ENCODE measurements around the gene TIMM10B. TPM values are rescaled to one million over a fixed set of nuclear protein-coding genes. Genes with fewer than 3 reads are reported as not detected.

TIMM10B gene, protein sequence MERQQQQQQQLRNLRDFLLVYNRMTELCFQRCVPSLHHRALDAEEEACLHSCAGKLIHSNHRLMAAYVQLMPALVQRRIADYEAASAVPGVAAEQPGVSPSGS
- total RNA-seq (2021) (18.5 and 22.3 TPM in 2 replicates), Bru-seq, nascent RNA (percentile 93 among the genes with signal in this experiment), BruChase-seq, experiment 1, labeled RNA remaining after a 2-hour chase (percentile 98 among the genes with signal in this experiment), BruChase-seq, experiment 2, labeled RNA remaining after a 6-hour chase (percentile 94 among the genes with signal in this experiment)
- long read RNA-seq, transcript TIMM10B-201 (3 exons, 2,840 nt), result major isoform, 37 of 37 reads
- long read RNA-seq, partial matches to known transcripts, result 0 of 37 reads
- long read RNA-seq, other reads (novel, unspliced or antisense), result 0 of 37 reads

DNA sequence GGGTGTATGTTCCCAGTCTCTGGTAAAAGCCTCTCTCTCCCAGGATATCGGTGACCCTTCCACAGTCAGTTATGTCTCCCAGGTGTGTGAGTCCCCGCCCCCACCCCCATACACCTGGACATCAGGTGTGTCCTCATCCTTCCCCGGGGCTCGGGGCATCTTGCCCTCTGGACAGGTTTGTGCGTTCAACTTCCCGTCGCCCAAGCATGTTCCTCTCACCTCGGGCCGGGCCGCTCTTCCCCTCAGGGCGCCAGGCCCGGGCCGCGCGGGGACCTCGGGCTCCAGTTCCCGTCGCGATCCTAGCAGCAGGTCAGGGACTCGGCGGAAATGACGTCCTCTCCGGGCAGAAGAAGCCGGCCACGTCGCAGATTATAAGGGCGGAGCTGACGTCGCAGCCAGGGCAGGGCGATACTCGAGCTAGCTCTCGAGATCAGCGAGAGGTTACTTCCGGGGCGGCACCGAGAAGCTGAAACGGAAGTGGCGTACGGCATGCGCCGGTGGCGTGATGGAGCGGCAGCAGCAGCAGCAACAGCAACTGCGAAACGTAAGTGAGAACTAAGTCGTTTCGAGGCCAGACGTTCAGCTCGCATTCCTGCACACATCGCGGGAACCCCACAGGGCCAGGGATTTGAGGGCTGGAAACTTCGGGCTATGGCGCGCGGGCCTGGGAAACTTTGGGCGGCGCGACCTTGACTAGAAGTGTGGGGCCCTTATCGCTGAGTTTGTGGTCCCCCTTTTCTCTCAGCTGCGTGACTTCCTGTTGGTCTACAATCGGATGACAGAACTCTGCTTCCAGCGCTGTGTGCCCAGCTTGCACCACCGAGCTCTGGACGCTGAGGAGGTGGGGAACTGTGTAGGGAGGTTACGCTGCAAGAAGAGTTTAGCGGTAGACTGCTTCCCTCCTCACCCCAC lies at the start of gene TIMM10B, which contains the start of gene ARFIP2:
TIMM10B (plus strand) TSS at position 490 of the 912 bp plus-strand sequence; CDS start at position 506, 16 bp downstream.
ARFIP2 (minus strand) TSS at position 320 of the 912 bp plus-strand sequence. CDS start 910 bp downstream, outside the sequence.
- H4K20me1 ChIP-seq (ENCODE audit: insufficient read depth), result peaks cover 2% of the 10 kb centered on the region; the same call in 1 of the 2 replicates
- H3K4me1 ChIP-seq (replicated peaks; ENCODE audit: insufficient read depth), result 0 out of 2 replicates have a peak, but pooled peaks cover 13% of the 10 kb centered on the region
- intact Hi-C loops (cut with micrococcal nuclease; ENCODE audit: unreplicated experiment), result loop anchor here (2.0 kb wide), 1 partner anchor 90 kb away; the partner anchor contains the start of gene SMPD1
- TF ChIP-seq, protein P1, sequence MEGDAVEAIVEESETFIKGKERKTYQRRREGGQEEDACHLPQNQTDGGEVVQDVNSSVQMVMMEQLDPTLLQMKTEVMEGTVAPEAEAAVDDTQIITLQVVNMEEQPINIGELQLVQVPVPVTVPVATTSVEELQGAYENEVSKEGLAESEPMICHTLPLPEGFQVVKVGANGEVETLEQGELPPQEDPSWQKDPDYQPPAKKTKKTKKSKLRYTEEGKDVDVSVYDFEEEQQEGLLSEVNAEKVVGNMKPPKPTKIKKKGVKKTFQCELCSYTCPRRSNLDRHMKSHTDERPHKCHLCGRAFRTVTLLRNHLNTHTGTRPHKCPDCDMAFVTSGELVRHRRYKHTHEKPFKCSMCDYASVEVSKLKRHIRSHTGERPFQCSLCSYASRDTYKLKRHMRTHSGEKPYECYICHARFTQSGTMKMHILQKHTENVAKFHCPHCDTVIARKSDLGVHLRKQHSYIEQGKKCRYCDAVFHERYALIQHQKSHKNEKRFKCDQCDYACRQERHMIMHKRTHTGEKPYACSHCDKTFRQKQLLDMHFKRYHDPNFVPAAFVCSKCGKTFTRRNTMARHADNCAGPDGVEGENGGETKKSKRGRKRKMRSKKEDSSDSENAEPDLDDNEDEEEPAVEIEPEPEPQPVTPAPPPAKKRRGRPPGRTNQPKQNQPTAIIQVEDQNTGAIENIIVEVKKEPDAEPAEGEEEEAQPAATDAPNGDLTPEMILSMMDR (conservative IDR thresholded peaks at IDR 0.05), result no peak
- ChIA-PET POLR2A (ENCODE audit: unreplicated experiment) (interaction anchor here (0.5 to 0.7 kb wide), 2 partner anchors 126 to 275 kb away, joined by 3 read pairs; no protein-coding TSS in a partner anchor), CTCF (no interaction called here)
- no TSS peak for BruUV-seq (replicated peaks)
- H3K9me2 ChIP-seq (ENCODE audit: insufficient read depth), result no peaks in the 10 kb centered on the region
- peaks cover 12% of the 10 kb centered on the region; the same call in 1 of the 2 replicates for H3K36me3 ChIP-seq (ENCODE audit: low read depth)
- H3K27me3 ChIP-seq (ENCODE audit: insufficient read depth, low read depth), result no peaks in the 10 kb centered on the region
- H3F3A ChIP-seq (ENCODE audit: insufficient read depth, low read depth), result no peaks in the 10 kb centered on the region
- peak within 1 kb of the TSS; percentile 82 for H3K4me3 ChIP-seq
- peak within 1 kb of the TSS; percentile 79 for H2AFZ ChIP-seq
- peak within 1 kb of the TSS; percentile 97 for H3K4me2 ChIP-seq
- peak within 1 kb of the TSS; percentile 84 for H3K27ac ChIP-seq
- H3K9me3 ChIP-seq (ENCODE audit: insufficient read depth, low read depth), result no peaks in the 10 kb centered on the region
- peaks cover 48% of the 10 kb centered on the region for H3K79me2 ChIP-seq (ENCODE audit: low read depth)
- peak; percentile 89 to 91 for DNase-seq

DNA sequence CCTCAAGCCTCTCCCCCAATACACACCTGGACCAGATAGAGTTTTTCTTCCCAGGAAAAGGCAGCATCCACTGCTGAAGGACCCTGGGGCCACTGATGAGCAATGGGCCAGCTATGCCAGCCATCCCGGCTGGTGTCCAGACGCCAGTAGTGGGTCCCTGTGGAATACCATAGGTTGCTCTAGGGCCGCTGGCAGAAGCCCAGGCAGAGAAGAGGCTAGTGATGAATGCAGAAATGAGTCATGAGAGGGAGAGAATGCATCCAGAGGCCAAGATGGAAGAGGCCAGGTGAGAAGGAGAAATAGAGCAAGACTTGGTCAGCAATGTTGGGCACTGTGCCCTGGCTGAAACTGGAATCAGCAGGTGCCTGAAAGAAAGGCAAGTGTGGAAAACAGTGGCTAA lies 49.4 kb upstream of the TIMM10B start:
- TF ChIP-seq, protein P1 (conservative IDR thresholded peaks at IDR 0.05), result no peak
- TF ChIP-seq EZH2 (IDR thresholded peaks at IDR 0.05; ENCODE audit: low read depth), result no peak
- Histone ChIP-seq H3K79me2 (ENCODE audit: low read depth) (no peaks in the 10 kb centered on the region), H3K4me3 (no peak overlapping the region), H2AFZ (no peak overlapping the region), H3K9me3 (ENCODE audit: insufficient read depth, low read depth) (no peaks in the 10 kb centered on the region), H3K9me2 (ENCODE audit: insufficient read depth) (no peaks in the 10 kb centered on the region), H3K4me2 (no peak overlapping the region), H3K27ac (no peak overlapping the region), H3K36me3 (ENCODE audit: low read depth) (no peaks in the 10 kb centered on the region), H4K20me1 (ENCODE audit: insufficient read depth) (no peaks in the 10 kb centered on the region), H3K27me3 (ENCODE audit: insufficient read depth, low read depth) (no peaks in the 10 kb centered on the region), H3F3A (ENCODE audit: insufficient read depth, low read depth) (no peaks in the 10 kb centered on the region), H3K4me1 (replicated peaks; ENCODE audit: insufficient read depth) (0 out of 2 replicates have a peak, but pooled peaks cover 3% of the 10 kb centered on the region)
- CTCF ChIA-PET, result no interaction called here
- BruUV-seq (replicated peaks), result no TSS peak
- POLR2A ChIA-PET (ENCODE audit: unreplicated experiment), result no interaction called here
- intact Hi-C loops (cut with micrococcal nuclease; ENCODE audit: unreplicated experiment), result loop anchor here (2.0 kb wide), 1 partner anchor 43 kb away; no protein-coding TSS in a partner anchor
- peak; percentile 78 to 83 for DNase-seq

All from PC-9 (cell line).